WTC11 (cell line): Measurements from ENCODE around the gene DGCR8. TPM values are rescaled to one million over a fixed set of nuclear protein-coding genes. Genes with fewer than 3 reads are reported as not detected.

Experiments
- ATAC-seq: fragments of 200-7000 bp; cut with Tn5 transposase; 2 replicates; pipeline ENCODE4 v1.10.0; 2021; ENCODE audit warnings: mild to moderate bottlenecking, moderate library complexity
- CTCF ChIA-PET: fragments of 300-600 bp; sonication (Branson Sonifier 250); formaldehyde crosslinking; loops from one replicate; lab custom pipeline; 2021; ENCODE audit warnings: antibody characterized with exemption; lab: Charles Lee
- POLR2A ChIA-PET: fragments of 350-600 bp; sonication (Branson Sonifier 250); formaldehyde crosslinking; loops from one replicate; lab custom pipeline; 2021; ENCODE audit warnings: antibody characterized with exemption; lab: Charles Lee
- DNase-seq: peaks from one replicate; pipeline ENCODE4 v3.0.0; 2021; ENCODE audit warnings: low spot score
- H3K27ac Mint-ChIP-seq: 2 replicates; pipeline ENCODE4 v1.8.0; 2021; ENCODE audit warnings: mixed read lengths
- H3K27me3 Mint-ChIP-seq: 2 replicates; pipeline ENCODE4 v1.8.0; 2021; ENCODE audit warnings: low read depth, mild to moderate bottlenecking, moderate library complexity, mixed read lengths
- H3K36me3 Mint-ChIP-seq: 2 replicates; pipeline ENCODE4 v1.8.0; 2021; ENCODE audit warnings: mixed read lengths
- H3K4me1 Mint-ChIP-seq: 2 replicates; pipeline ENCODE4 v1.8.0; 2022; ENCODE audit warnings: mixed read lengths
- H3K4me3 Mint-ChIP-seq: 2 replicates; pipeline ENCODE4 v1.8.0; 2021; ENCODE audit warnings: mild to moderate bottlenecking, moderate library complexity, mixed read lengths
- H3K9me3 Mint-ChIP-seq: 2 replicates; pipeline ENCODE4 v1.8.0; 2021; ENCODE audit warnings: mixed read lengths
- ARID4B ChIP-seq: sonication (generic); formaldehyde crosslinking; IDR thresholded peaks from 2 replicates; pipeline ENCODE4 v1.8.0; 2023; ENCODE audit warnings: missing genetic modification reagents, mild to moderate bottlenecking, borderline replicate concordance
- CBFB ChIP-seq: sonication (generic); formaldehyde crosslinking; IDR thresholded peaks from 2 replicates; pipeline ENCODE4 v1.8.1; 2022; ENCODE audit warnings: mild to moderate bottlenecking, low read depth, missing genetic modification reagents
- FOXK1 ChIP-seq: sonication (generic); formaldehyde crosslinking; IDR thresholded peaks from 2 replicates; pipeline ENCODE4 v1.8.0; 2022; ENCODE audit warnings: mild to moderate bottlenecking, moderate library complexity, missing genetic modification reagents
- GRHL2 ChIP-seq: fragments of 250-450 bp; sonication (Bioruptor Pico); IDR thresholded peaks from 2 replicates; pipeline ENCODE4 v1.8.0; 2022; ENCODE audit warnings: mild to moderate bottlenecking, moderate library complexity; ENCODE audit not compliant: insufficient replicate concordance, severe bottlenecking
- NR1H2 ChIP-seq: sonication (generic); formaldehyde crosslinking; IDR thresholded peaks from 2 replicates; pipeline ENCODE4 v1.9.0; 2021; ENCODE audit warnings: mild to moderate bottlenecking, moderate library complexity, missing genetic modification reagents
- RELA ChIP-seq: sonication (generic); formaldehyde crosslinking; IDR thresholded peaks from 2 replicates; pipeline ENCODE4 v1.8.1; 2022; ENCODE audit warnings: missing genetic modification reagents, mild to moderate bottlenecking, borderline replicate concordance
- SMAD3 ChIP-seq: sonication (generic); formaldehyde crosslinking; IDR thresholded peaks from 2 replicates; pipeline ENCODE4 v1.8.0; 2022; ENCODE audit warnings: missing genetic modification reagents, mild to moderate bottlenecking, borderline replicate concordance
- SOX15 ChIP-seq: fragments of 250-450 bp; sonication (Bioruptor Pico); IDR thresholded peaks from 2 replicates; pipeline ENCODE4 v1.9.0; 2021; ENCODE audit warnings: mild to moderate bottlenecking
- TEAD1 ChIP-seq: sonication (generic); formaldehyde crosslinking; IDR thresholded peaks from 2 replicates; pipeline ENCODE4 v1.8.0; 2022; ENCODE audit warnings: mild to moderate bottlenecking, missing genetic modification reagents
- ZBTB21 ChIP-seq: sonication (generic); formaldehyde crosslinking; IDR thresholded peaks from 2 replicates; pipeline ENCODE4 v1.8.1; 2023; ENCODE audit warnings: mild to moderate bottlenecking, missing genetic modification reagents, borderline replicate concordance
- ZNF281 ChIP-seq: sonication (generic); formaldehyde crosslinking; IDR thresholded peaks from 2 replicates; pipeline ENCODE4 v1.8.0; 2023; ENCODE audit warnings: mild to moderate bottlenecking, missing genetic modification reagents
- total RNA-seq: library from RNA; stranded (reverse); gene quantifications from 3 replicates; pipeline ENCODE4 v1.2.3, GENCODE V29; 2021
- TF ChIP-seq, protein P1 (sequence below): fragments of 250-450 bp; sonication (Bioruptor Pico); IDR thresholded peaks from 2 replicates; pipeline ENCODE4 v1.9.0; 2021; ENCODE audit warnings: mild to moderate bottlenecking
- TF ChIP-seq, protein P2 (sequence below): fragments of 250-450 bp; sonication (Bioruptor Pico); IDR thresholded peaks from 2 replicates; pipeline ENCODE4 v2.1.2; 2022; ENCODE audit warnings: mild to moderate bottlenecking, moderate library complexity
- TF ChIP-seq, protein P3 (sequence below): sonication (generic); formaldehyde crosslinking; IDR thresholded peaks from 2 replicates; pipeline ENCODE4 v1.8.1; 2022; ENCODE audit warnings: mild to moderate bottlenecking, moderate library complexity, missing genetic modification reagents

The DGCR8 gene
- total RNA-seq, 1 experiment from 2014 or later, result 55.0 TPM

- TF ChIP-seq ARID4B (CRISPR knock-in tag), result no peak
- TF ChIP-seq, protein P1, sequence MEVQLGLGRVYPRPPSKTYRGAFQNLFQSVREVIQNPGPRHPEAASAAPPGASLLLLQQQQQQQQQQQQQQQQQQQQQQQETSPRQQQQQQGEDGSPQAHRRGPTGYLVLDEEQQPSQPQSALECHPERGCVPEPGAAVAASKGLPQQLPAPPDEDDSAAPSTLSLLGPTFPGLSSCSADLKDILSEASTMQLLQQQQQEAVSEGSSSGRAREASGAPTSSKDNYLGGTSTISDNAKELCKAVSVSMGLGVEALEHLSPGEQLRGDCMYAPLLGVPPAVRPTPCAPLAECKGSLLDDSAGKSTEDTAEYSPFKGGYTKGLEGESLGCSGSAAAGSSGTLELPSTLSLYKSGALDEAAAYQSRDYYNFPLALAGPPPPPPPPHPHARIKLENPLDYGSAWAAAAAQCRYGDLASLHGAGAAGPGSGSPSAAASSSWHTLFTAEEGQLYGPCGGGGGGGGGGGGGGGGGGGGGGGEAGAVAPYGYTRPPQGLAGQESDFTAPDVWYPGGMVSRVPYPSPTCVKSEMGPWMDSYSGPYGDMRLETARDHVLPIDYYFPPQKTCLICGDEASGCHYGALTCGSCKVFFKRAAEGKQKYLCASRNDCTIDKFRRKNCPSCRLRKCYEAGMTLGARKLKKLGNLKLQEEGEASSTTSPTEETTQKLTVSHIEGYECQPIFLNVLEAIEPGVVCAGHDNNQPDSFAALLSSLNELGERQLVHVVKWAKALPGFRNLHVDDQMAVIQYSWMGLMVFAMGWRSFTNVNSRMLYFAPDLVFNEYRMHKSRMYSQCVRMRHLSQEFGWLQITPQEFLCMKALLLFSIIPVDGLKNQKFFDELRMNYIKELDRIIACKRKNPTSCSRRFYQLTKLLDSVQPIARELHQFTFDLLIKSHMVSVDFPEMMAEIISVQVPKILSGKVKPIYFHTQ (CRISPR knock-in tag), result no peak
Observed at GRCh38 chr22:20101638-20102037, 21.6 kb downstream of the DGCR8 start (continued).

GRCh38 chr22:20102203-20102780 lies 22.3 kb downstream of the DGCR8 start:
- H3K27me3 Mint-ChIP-seq, result no peaks in the 10 kb centered on the region
- H3K36me3 Mint-ChIP-seq, result peaks cover 84% of the 10 kb centered on the region
- no peaks in the 10 kb centered on the region for H3K9me3 Mint-ChIP-seq
- CTCF ChIA-PET, result interaction anchor here (0.7 kb wide), 1 partner anchor 41 kb away, joined by 4 read pairs; no protein-coding TSS in a partner anchor
- no peak overlapping the region for H3K4me3 Mint-ChIP-seq
- TF ChIP-seq, protein P2, sequence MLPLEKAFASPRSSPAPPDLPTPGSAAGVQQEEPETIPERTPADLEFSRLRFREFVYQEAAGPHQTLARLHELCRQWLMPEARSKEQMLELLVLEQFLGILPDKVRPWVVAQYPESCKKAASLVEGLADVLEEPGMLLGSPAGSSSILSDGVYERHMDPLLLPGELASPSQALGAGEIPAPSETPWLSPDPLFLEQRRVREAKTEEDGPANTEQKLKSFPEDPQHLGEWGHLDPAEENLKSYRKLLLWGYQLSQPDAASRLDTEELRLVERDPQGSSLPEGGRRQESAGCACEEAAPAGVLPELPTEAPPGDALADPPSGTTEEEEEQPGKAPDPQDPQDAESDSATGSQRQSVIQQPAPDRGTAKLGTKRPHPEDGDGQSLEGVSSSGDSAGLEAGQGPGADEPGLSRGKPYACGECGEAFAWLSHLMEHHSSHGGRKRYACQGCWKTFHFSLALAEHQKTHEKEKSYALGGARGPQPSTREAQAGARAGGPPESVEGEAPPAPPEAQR, result no peak
- no peak for TF ChIP-seq NR1H2
- TF ChIP-seq ZBTB21 (CRISPR knock-in tag), result no peak
- no peak for TF ChIP-seq CBFB (CRISPR knock-in tag)
- TF ChIP-seq RELA, result no peak
- POLR2A ChIA-PET, result no interaction called here
- peak overlapping the region; percentile 46; the same call in 1 of the 2 replicates for H3K27ac Mint-ChIP-seq
- no peak for DNase-seq
- peaks cover 20% of the 10 kb centered on the region for H3K4me1 Mint-ChIP-seq
- peak; percentile 47; the same call in 1 of the 2 replicates for ATAC-seq

DNA sequence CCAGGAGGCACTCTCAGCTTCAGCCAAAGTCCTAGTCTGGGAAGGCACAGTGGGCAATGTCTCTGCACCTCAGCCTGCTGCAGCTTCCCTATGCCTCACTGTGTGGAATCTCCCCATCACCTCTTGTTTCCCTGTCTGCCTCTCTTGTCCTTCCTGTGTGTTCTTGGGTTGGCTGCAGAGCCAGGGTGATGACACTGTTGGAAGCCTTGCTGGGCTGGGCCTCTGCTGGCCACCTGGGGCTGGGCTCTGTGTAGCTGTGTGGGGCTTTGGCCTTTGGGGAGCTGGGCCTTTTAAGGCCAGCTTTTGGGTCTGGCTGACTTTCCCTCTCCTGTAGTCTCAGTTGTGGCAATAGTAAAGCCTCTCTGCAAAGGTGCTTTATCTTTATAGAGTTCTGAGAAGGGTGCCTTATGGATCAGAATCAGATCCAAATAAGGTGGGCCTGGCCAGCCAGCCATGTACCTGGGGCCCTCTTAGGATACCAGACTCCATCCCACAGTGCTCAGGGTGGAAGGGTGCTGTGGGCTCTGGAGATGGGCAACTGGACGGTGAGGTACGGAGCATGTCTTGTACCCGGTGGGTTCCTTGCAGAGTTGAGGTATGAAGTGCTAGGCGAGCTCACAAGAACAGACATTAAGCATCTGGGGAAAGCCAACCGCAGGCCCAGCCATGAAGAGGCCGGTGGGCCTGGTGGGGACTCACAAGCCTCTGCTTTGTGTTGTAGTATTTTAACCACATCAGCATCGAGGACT lies 25.6 kb downstream of the DGCR8 start:
- peaks cover 75% of the 10 kb centered on the region for H3K36me3 Mint-ChIP-seq
- DNase-seq (no peak), ATAC-seq (no peak)
- CTCF ChIA-PET, result no interaction called here
- POLR2A ChIA-PET, result no interaction called here
- no peak overlapping the region for H3K4me3 Mint-ChIP-seq
- no peak overlapping the region for H3K27ac Mint-ChIP-seq
- peaks cover 6% of the 10 kb centered on the region for H3K4me1 Mint-ChIP-seq
- TF ChIP-seq, protein P3, sequence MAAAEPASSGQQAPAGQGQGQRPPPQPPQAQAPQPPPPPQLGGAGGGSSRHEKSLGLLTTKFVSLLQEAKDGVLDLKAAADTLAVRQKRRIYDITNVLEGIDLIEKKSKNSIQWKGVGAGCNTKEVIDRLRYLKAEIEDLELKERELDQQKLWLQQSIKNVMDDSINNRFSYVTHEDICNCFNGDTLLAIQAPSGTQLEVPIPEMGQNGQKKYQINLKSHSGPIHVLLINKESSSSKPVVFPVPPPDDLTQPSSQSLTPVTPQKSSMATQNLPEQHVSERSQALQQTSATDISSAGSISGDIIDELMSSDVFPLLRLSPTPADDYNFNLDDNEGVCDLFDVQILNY (CRISPR knock-in tag), result no peak
- TF ChIP-seq SMAD3 (CRISPR knock-in tag) (no peak), ZNF281 (CRISPR knock-in tag) (no peak), TEAD1 (no peak), SOX15 (no peak), FOXK1 (CRISPR knock-in tag) (no peak), GRHL2 (CRISPR knock-in tag) (no peak)
- no peaks in the 10 kb centered on the region for H3K27me3 Mint-ChIP-seq
- H3K9me3 Mint-ChIP-seq, result no peaks in the 10 kb centered on the region
